SK-N-DZ (cell line): ENCODE measurements around the gene RFX4.

Experiments used
- DNase-seq: peaks from one replicate; pipeline ENCODE4 v3.0.0-alpha.2; 2015; ENCODE audit warnings: low spot score

RFX4 gene

GRCh38 chr12:106646472-106646871 lies 63.7 kb downstream of the RFX4 start:
- DNase-seq, result no peak

DNA sequence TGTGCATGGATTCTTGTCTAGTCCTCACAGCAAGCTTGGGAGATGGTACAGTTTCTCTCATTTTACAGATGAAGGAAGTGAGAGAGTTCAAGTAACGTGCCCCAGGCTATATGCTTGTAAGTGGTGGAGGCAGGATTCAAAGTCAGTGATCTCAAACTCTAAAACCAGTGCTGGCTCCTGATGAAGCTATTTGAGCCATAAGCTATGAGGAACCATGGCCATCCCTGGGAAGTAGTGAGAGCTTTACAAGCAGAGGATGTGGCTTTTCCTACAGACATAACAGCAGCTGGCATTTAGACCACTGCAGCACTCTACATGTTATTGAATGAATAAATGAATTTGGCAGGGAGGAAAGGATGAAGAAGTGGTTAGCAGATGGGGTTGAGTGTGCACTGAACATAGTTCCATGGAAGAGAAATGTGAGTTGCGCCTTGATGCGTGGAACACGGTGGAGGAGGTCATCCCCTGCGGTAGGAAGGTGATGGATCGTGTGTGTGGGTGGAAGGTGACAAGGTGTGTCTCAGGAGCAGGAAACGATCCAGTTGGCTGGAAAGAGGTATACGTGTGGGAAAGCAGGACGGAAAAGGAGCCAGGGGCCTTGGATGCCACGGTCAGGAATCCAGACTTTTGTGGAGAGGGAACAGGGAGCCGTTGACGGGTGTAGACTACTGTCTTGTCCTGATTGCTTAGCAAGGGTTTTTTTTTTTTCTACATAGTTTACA lies 65.2 kb downstream of the RFX4 start:
- no peak for DNase-seq

GRCh38 chr12:106648736-106649135 lies 65.9 kb downstream of the RFX4 start:
- DNase-seq, result no peak

DNA sequence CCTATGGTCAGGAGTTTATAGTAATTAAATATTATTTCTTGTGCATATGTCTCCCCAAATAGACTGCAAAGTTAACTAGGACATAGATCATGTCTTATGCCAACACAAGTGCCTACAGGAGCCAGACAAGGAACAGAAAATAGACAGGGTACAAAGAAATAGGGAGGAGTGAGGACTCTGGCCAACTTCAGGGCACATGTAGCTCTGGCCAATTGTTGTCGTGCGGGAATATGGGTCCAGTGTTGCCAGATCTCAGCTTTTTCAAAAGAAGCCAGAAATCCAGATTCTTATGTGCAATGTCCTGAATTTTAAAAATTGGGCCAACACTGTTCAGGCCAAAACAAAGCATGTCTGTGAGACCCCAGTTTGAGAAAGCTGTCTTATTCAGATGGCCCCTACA lies 68.7 kb downstream of the RFX4 start:
- no peak for DNase-seq

DNA sequence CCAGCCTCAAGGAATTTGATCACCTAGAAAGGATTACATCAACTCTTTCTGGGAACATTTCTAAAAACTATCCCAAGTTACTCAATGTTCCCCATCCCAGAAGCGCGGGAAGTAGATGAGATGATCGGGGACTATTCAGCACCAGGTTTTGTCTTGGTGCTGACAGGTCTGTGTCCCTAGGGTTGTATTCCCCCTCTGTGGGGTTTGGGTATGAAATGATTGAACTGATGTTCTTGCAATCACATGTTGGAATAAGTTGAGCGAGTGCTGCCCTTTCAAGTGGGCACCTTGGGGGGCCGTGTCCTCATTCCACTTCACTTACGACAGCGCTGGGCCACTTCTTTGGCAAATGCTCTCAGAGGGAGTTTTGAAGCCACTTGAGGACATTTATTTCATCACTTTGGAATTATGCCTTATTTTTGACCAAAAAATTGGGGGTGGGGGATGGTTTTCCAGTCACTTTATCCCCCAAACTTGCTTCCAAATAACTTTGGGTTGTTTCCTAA lies 69.8 kb downstream of the RFX4 start:
- DNase-seq, result no peak

- DNase-seq, result no peak
These were observed 72.8 kb downstream of the RFX4 start for GRCh38 chr12:106655577-106655976.

GRCh38 chr12:106657488-106657887 lies 74.7 kb downstream of the RFX4 start:
- no peak for DNase-seq

DNA sequence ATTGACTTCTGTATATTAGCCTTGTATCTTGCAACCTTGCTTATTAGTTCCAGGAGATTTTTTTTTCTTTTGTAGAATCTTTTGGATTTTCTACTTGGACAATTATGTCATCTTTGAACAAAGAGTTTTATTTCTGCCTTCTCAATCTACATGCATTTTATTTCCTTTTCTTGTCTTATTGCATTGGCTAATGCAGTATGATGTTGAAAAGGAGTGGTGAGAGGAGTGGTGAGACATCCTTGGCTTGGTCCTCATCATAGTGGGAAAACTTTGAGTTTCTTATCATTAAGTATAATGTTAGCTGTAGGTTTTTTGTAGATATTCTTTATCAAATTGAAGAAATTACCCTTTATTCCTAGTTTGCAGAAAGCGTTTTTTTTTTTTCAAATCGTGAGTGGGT lies 80.6 kb downstream of the RFX4 start:
- no peak for DNase-seq

GRCh38 chr12:106669216-106669615 lies 86.4 kb downstream of the RFX4 start:
- no peak for DNase-seq

- no peak for DNase-seq
These were observed 87.3 kb downstream of the RFX4 start for GRCh38 chr12:106670131-106670530.

DNA sequence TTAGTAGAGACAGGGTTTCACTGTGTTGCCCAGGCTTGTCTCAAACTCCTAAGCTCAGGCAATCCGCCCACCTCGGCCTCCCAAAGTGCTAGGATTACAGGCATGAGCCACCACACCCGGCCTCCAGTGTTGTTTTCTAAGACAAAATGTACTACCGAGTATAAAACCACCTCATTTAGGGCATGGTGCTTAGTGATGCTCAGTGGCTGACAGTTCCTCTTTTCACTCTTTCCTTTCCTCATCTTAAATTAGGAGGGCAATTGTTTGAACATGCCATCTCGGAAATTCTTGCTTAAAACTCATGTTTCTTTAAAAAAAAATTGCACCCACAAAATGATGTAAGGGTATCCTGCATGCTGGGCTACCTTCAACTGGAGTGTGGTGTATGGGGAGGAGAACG lies 89.0 kb downstream of the RFX4 start:
- no peak for DNase-seq

GRCh38 chr12:106672314-106673025 lies 89.7 kb downstream of the RFX4 start:
- no peak for DNase-seq

- DNase-seq, result peak; percentile 13
These were observed 90.3 kb downstream of the RFX4 start for GRCh38 chr12:106673141-106673540.

DNA sequence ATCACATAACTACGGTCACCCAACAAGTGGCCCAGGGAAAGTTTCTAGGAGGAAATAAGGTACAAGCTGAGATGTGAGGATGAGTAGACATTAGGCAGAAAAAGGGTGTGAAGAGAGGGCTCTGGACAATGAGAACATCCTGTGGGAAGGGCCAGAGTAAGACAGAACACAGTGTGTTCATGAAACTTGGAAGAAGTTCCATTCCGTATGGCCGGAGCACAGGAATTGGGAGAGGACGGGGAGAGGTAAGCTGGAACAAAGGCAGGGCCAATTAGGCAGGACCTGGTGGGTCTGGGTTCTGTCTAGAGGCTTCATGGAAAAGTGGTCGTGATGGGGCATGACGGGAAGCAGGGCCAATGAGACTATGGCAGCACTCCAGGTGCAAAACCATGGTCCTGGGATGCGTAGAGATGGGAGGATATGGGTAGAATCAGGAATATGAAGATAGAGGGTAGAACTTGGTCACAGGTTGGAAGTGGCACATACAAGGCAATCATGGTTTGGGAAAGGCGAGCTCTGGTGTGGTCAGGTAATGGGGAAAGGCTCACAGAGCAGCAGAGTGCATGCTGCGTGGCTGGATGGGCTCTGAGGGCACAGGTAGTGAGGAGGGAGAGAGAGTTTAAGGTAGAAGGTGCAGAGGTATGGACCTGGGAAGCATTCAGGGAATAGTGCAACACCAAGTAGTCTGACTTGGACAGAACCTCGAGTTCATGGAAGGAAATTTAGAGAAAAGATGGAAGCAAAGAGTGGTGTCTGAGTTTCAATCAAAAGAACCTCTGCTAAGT lies 93.0 kb downstream of the RFX4 start:
- peak; percentile 84 for DNase-seq

- no peak for DNase-seq
These were observed 96.8 kb downstream of the RFX4 start for GRCh38 chr12:106679574-106679973.

DNA sequence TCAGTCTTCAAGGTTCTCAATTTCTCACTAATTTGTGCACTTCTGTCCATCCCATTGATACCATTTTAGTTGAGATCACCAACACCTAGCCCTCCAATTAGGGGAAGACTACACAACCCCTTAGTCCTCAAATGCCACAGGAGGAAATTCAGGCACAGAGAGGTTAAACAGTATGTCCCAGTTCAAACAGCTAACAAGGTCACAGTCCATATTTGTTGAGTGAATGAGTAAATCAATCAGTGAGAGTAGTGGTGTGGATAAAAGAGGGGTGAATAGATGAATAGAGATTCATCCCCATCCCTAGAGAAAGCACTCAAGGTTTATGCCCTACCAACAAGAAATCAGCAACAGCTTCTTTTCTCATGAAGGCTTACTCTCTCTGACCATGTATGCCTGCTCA lies 97.5 kb downstream of the RFX4 start:
- DNase-seq, result no peak

DNA sequence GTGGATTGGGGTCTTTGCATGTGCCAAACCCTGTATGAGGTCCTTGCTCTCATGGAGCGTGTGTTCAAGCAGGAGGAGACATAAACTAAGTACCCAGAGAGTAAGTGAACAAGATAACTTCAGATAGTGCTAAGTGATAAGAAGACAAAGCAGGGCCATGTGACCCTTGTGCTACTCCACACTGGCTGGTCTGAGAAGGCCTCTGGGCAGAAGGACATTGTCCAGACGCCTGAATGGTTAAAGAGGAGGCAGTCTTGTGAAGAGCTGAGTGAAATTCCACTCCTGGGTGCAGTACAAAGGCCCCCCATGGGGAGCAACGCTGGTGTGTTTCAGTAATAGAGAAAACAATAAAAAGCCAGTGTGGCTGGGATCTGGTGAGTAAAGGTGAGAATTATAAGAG lies 98.4 kb downstream of the RFX4 start:
- DNase-seq, result peak; percentile 67

- no peak for DNase-seq
These were observed 99.9 kb downstream of the RFX4 start for GRCh38 chr12:106682594-106683234.

DNA sequence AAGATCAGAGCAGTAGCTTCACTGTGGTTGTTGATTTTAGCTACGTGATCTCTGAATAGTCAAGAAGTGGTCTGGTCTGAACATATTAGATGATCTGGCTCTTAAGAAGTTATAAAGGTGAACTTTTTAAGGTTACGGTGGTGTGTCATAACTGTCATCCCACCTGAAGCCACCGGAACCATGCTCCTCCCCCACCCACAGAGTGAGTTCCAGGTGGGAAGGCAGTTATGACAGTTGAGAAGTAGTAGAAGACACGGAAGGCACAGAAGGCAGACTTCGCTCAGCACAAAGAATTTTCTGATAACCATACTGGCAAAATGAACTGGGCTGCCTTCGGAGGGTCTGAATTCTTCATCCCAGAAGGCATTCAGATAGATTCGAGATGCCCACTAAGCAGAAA lies 101.7 kb downstream of the RFX4 start:
- no peak for DNase-seq

DNA sequence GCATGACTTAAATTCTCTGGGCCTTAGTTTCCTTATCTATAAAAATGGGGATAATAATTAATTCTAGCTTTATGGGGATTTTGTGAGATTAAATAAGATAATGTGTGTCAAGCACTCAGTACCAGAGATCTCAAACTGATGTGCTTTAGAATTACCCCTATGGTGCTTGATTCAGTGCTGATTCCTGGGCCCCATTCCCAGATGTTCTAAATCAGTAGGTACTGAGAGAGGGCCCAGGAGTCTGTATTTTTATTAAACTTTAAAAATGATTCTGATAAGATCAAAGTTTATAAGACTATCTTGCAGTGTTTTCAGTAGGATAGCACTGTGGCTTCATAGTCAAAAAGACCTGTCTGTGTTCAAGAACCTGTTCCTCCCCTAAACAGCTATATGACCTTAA lies 102.6 kb downstream of the RFX4 start:
- DNase-seq, result no peak

DNA sequence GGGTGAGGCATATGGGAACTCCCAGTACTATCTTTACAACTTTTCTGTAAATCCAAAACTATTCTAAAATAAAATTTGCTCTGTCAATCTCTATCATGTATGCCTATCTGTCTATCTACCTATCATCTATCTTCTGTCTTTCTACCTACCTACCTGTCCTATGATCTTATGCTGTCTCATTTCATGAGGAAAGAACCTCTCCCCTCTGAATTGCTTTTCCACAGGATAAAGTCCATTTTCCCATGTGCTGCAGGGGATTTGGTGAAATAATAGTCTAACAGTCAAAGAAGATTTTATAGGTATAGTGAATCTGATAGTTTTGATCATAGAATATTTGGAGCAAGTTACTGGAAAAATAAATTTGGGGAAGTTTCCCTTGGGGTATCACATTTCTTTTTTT lies 104.9 kb downstream of the RFX4 start:
- no peak for DNase-seq
